ENCODE data around the gene FBXO42.
"Not testable (repeated sequence)": the region's sequence is repeated elsewhere in the genome, so short reads cannot be mapped to it uniquely, and the experiment has no call there.

The FBXO42 gene

GRCh38 chr1:16372535-16373285 lies 20.4 kb upstream of the FBXO42 start:
- peak; percentile 56 for DNase-seq

GRCh38 chr1:16371725-16372124 lies 19.4 kb upstream of the FBXO42 start:
- DNase-seq, result peak; percentile 73

DNA sequence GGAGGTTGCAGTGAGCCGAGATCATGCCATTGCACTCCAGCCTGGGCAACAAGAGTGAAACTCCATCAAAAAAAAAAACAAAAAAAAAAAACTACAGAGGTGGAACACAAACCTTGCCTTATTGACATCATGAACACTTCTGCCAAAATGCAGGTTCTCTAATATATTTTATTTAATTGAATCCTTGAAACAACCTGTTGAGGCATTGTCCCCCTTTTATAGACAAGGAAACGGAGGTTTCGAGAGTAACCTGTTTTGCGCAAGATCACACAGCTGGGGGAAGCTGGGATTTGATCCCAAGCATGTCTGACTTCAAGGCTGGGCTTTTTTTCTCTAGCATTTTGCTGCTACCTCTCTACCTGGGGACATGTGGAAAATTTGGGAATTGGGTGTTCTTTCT lies 17.5 kb upstream of the FBXO42 start:
- no peak for DNase-seq

DNA sequence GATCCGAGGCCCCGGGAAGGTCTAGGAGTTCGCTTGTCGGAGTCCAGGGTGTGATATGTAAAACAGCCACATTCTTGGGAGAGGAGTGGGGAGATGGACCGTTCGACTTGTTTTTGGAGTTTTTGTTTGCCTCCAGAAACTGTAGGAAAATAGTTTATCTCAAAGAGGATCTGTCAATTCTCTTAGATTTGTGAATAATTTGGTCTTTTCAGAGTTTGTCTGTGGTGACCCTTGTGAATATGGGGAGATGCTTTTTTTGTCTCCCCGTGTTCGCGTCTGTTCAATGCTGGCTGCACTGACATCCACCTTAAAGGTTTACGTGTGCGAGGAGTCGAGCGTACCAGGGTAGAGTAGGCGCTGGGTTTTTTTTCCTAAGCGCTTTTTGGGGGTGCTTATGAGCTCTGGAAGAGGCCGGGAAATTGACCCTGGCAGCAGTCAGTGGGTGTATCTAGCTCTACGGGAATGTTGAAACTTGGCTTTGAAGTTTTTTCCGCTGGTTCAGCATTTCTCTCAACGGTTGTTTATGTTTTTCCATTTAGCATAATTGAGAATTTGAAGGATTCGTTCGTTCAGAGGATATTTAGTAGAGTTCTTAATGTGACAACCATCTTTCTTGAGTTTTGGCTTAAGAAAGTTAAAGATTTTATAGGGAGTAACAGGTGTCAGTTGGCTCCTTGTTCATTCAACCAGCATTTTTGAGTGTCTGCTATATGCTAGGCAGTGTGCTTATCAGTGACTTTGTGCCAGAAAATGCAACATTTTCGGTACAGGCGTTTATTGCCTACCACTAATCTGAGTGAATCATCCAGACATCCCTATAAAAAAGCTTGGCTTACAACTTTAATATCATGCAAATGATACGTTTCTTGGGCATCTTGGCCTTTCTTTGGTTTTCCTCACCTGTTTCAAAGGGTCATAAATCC lies 15.9 kb upstream of the FBXO42 start:
- DNase-seq, result no peak

DNA sequence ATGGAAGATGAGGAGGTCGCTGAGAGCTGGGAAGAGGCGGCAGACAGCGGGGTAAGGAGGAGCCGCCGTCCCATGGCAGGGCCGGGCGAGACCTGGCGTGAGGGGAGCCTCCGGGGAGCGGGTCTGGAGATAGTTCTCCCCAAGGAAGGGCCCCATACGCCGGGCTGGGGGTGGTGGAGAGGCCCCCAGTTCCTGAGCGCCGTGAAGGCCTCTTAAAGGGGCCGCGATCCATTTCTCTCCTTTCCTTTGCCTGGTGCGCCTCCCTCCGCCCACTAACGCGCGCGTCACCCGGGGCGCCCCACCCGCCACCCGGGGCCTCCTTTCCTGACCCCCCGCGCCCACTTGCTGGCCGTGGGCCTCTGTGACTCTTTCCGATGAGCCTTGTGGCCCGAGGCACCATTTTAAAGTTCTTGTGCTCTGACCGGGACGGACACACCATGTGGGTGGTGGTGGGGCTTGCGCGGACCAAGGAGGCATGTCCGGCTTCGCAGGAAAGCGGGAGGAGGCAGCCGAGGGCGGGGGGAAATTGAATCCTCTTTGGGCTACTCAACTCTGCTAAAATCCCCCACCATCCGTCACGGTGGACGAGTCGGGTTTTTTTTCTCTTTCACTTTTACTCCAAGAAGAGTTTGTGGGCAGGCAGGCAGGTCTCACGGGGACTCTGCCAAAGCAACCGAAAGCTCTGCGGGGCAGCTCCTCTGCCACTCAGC lies 15.1 kb upstream of the FBXO42 start:
- peak; percentile 85 for DNase-seq

- DNase-seq, result peak; percentile 100
Measured at GRCh38 chr1:16366722-16367257, 14.5 kb upstream of the FBXO42 start, which contains the start of gene SZRD1. Gene SZRD1, plus strand, starts transcription at chr1:16367242. Its CDS starts 16 bp downstream, at chr1:16367258.

GRCh38 chr1:16365146-16365498 lies 12.8 kb upstream of the FBXO42 start:
- not testable (repeated sequence) for DNase-seq

- no peak for DNase-seq
Measured at GRCh38 chr1:16356867-16357266, 4.6 kb upstream of the FBXO42 start.

DNA sequence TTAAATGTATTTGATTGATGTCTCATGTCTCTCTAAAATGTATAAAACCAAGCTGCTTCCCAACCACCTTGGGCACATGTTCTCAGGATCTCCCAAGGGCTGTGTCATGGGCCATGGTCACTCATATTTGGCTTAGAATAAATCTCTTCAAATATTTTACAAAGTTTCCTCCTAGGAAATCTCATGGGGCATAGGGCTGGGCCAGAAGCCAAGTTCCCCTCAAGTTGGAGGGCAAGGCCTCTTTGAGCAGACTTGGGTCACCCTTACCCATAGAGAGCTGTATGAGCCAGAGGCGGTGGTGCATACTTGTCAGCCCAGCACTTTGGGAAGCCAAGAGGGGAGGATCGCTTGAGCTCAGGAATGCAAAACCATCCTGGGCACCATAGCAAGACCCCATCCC lies 2.3 kb upstream of the FBXO42 start:
- no peak for DNase-seq

- no peak for DNase-seq
Measured at GRCh38 chr1:16352842-16353535, 709 bp upstream of the FBXO42 start.

GRCh38 chr1:16351456-16351993 lies 755 bp downstream of the FBXO42 start:
- no peak for DNase-seq

DNA sequence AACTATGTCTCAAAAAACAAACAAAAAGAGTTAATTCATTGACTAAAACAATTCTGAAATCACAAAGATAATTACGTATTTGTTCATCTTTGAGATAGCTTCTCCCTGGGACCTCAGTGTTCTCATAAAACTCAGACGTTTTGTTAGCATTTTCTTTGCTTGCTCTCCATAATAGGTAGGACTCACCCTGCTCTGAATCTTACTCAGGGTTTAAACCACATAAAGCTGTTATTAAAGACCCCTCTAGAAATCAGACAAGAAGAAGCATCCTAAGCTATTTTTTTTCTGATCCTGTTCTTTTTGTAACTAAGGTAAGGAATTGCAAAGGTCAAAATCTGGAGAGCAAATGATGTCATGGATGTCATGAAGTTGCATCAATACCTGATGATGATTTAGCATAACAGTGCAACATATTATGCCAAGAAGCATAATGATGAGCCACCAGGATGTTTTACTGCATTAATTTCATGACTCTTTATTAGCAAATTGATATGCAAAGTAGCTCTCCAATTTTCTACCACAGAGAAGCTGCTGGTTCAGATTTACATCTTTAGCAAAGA lies 2.4 kb downstream of the FBXO42 start:
- no peak for DNase-seq

- peak; percentile 84 for DNase-seq
Measured at GRCh38 chr1:16348414-16349182, 3.7 kb downstream of the FBXO42 start.

DNA sequence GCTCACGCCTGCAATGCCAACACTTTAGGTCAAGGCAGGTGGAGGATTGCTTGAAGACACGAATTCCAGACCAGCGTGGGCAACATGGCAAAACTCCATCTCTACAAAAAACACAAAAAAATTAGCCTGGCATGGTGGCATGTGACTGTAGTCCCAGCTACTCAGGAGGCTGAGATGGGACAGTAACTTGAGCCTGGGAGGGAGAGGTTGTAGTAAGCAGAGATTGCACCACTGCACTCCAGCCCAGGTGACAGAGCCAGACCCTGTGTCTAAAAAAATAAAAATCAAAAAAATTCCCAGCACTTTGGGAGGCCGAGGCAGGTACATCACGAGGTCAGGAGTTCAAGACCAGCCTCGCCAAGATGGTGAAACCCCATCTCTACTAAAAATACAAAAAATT lies 9.0 kb downstream of the FBXO42 start:
- not testable (repeated sequence) for DNase-seq

DNA sequence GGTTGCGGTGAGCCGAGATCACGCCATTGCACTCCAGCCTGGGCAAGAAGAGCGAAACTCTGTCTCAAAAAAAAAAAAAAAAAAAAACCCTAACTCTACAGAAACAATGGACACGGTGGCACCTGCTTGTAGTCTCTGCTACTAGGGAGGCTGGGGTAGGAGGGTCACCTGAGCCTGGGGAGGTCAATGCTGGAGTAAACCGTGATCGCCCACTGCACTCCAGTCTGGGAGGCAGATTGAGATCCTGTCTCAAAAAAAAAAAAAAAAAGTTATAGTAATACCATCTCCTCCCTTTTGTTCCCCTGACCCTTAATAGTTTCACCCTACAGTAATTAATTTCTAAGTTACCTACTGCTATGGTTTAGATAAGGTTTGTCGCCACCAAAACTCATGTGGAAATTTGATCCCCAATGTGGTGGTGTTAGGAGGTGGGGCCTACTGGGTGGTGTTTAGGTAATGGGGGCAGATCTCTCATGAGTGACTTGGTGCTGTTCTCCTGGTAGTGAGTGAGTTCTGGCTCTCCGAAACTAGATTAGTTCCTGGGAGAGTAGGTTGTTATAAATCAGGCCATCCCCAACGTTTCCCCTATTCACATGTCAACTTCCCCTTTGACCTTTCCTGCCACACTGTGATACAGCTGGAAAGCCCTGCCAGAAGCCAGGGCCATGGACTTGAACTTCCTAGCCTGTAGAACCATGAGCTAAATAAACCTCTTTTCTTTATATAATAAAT lies 9.8 kb downstream of the FBXO42 start:
- no peak for DNase-seq

- no peak for DNase-seq
Measured at GRCh38 chr1:16340673-16341072, 11.6 kb downstream of the FBXO42 start.

DNA sequence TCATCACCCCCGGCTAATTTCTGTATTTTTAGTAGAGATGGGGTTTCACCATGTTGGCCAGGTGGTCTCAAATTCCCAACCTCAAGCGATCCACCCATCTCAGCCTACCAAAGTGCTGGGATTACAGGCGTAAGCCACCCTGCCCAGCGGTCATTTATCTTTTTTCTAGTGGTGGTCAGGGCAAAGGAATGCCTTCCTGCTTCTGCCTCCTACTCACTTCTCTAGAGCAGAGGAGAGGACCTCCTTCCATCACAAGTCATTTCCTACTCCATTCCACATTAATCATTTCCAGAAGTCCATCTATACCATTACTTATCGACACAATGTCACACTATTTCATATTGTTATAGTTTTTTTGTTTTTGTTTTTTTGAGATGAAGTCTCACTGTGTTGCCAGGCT lies 13.3 kb downstream of the FBXO42 start:
- DNase-seq, result peak; percentile 26

DNA sequence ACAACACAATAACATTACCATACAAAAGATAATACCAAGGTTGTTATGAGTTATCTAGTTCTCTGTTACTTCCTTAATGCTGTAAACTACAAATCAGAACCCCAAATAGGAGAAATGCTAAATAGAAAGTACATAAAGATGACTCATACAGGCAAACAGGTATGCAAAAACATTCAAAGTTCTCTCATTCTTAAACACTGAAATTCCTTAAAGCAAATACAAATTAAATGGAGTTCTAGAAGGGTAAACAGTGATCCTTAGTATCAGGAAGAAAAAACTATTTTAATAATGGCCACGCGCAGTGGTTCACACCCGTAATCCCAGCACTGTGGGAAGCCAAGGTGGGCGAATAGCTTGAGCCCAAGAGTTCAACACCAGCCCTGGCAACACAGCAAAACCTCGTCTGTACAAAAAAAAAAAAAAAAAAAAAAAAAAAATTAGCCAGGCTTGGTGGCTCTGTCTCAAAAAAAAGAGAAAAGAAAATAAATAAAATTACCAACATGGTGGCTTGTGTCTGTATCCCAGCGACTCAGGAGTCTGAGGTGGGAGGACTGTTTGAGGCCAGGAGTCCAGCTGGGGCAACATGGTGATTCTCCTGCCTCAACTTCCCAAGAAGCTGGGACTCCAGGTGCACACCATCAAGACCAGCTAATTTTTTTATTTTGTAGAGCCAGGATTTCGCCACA lies 17.5 kb downstream of the FBXO42 start:
- no peak for DNase-seq

- no peak for DNase-seq
Measured at GRCh38 chr1:16326833-16327404, 25.4 kb downstream of the FBXO42 start.

Data from fibroblast of skin of scalp (primary cell).